Ovary (tissue), 9 donors: ENCODE results near the gene NAPSA. TPM values are rescaled to one million over a fixed set of nuclear protein-coding genes. Genes with fewer than 3 reads are reported as not detected.

ENCODE experiments used
- polyA plus RNA-seq, 2 donors: library from polyadenylated mRNA; stranded (reverse); fragments of 200-250 nt in 1 of 2; fragments of 350-450 nt in 1 of 2; fragmentation: Illumina TruSeq in 1 of 2; extraction: RNeasy Lipid Tissue Mini Kit (QIAGEN cat#74804) in 1 of 2; gene quantifications; one replicate each; pipeline ENCODE4 v1.2.3, GENCODE V29; 2013 to 2014
- total RNA-seq, 7 donors: library from RNA; depleted of rRNA in 2 of 7; stranded (reverse); fragments of >200 nt in 2 of 7; fragmentation: NEBNext Ultra II Directional in 3 of 7; extraction: Animal tissue kit (Norgen Biotek cat#: 25700) in 3 of 7; gene quantifications; one replicate each; pipeline versions ENCODE4 v1.1.0 to v1.2.4, GENCODE V29; 2016 to 2023
- donor health status: DM: no; HTN: no; CAD: no; lungs with moderate emphysema.
- donor health status: DM: no; HTN: no; CAD: no.
- donor health status: Bipolar disorder and iron deficiency.
- donor health status: DM: yes; HTN: yes; CAD: no.
- donor health status: DM: no; HTN: no; CAD: no.
- donor health status: DM: yes; HTN: yes; CAD: no.

Gene NAPSA
- total and polyA plus RNA-seq, 9 donors = 0.40 to 2.7 (median 0.97) TPM

Other genes with a start within 250 kb of the NAPSA start
- not detected for gene IZUMO2, start 202.4 kb downstream of the NAPSA start, total RNA-seq
- not detected for gene IZUMO2, start 202.4 kb downstream of the NAPSA start, polyA plus RNA-seq
- gene MYH14, start 162.0 kb downstream of the NAPSA start, total RNA-seq = 10 to 100 TPM in 3 of 7 donors, 1 to 10 TPM in 2, under 1 TPM in 2; 0.23 to 82.1 (median 7.4) TPM
- gene MYH14, start 162.0 kb downstream of the NAPSA start, polyA plus RNA-seq = under 1 TPM; 0.31 to 0.48 TPM
- 10 to 100 TPM in 1 of 7 donors, 1 to 10 TPM in 3, under 1 TPM in 3; 0.28 to 10.2 (median 2.2) TPM for gene KCNC3, start 36.3 kb downstream of the NAPSA start, total RNA-seq
- under 1 TPM; 0.19 to 0.45 TPM for gene KCNC3, start 36.3 kb downstream of the NAPSA start, polyA plus RNA-seq
- gene NR1H2, start 10.8 kb upstream of the NAPSA start, total RNA-seq = 10 to 100 TPM; 58.6 to 84.2 (median 62.3) TPM
- 10 to 100 TPM; 11.5 to 72.1 TPM for gene NR1H2, start 10.8 kb upstream of the NAPSA start, polyA plus RNA-seq
- gene POLD1, start 18.7 kb upstream of the NAPSA start, total RNA-seq = 10 to 100 TPM in 6 of 7 donors, 1 to 10 TPM in 1; 7.5 to 25.2 (median 20.3) TPM
- gene POLD1, start 18.7 kb upstream of the NAPSA start, polyA plus RNA-seq = 10 to 100 TPM in 1 of 2 donors, under 1 TPM in 1; 0.52 to 14.4 TPM
- gene SPIB, start 53.3 kb upstream of the NAPSA start, total RNA-seq = under 1 TPM in 3 of 7 donors, not detected in 4; 0.12 to 0.46 (median 0.26) TPM
- gene SPIB, start 53.3 kb upstream of the NAPSA start, polyA plus RNA-seq = under 1 TPM in 1 of 2 donors, not detected in 1; 0.25 TPM
- gene MYBPC2, start 67.3 kb upstream of the NAPSA start, total RNA-seq = under 1 TPM in 3 of 7 donors, not detected in 4; 0.05 to 0.12 (median 0.08) TPM
- gene MYBPC2, start 67.3 kb upstream of the NAPSA start, polyA plus RNA-seq = under 1 TPM in 1 of 2 donors, not detected in 1; 0.28 TPM
- gene EMC10, start 110.9 kb upstream of the NAPSA start, total RNA-seq = 100 to 1,000 TPM in 3 of 7 donors, 10 to 100 TPM in 4; 50.4 to 132 (median 96.7) TPM
- gene EMC10, start 110.9 kb upstream of the NAPSA start, polyA plus RNA-seq = 100 to 1,000 TPM in 1 of 2 donors, 10 to 100 TPM in 1; 27.6 to 113 TPM
- gene GARIN5A, start 111.2 kb upstream of the NAPSA start, total RNA-seq = 10 to 100 TPM in 1 of 7 donors, 1 to 10 TPM in 6; 2.1 to 10.3 (median 3.3) TPM
- 1 to 10 TPM in 1 of 2 donors, under 1 TPM in 1; 0.47 to 4.3 TPM for gene GARIN5A, start 111.2 kb upstream of the NAPSA start, polyA plus RNA-seq
- gene JOSD2, start 145.6 kb upstream of the NAPSA start, total RNA-seq = 10 to 100 TPM; 15.0 to 28.9 (median 21.8) TPM
- gene JOSD2, start 145.6 kb upstream of the NAPSA start, polyA plus RNA-seq = 10 to 100 TPM in 1 of 2 donors, not detected in 1; 42.5 TPM
- gene ASPDH, start 148.3 kb upstream of the NAPSA start, total RNA-seq = not detected
- not detected for gene ASPDH, start 148.3 kb upstream of the NAPSA start, polyA plus RNA-seq
- gene LRRC4B, start 202.8 kb upstream of the NAPSA start, total RNA-seq = 1 to 10 TPM; 1.2 to 7.9 (median 2.5) TPM
- 1 to 10 TPM in 1 of 2 donors, under 1 TPM in 1; 0.12 to 5.6 TPM for gene LRRC4B, start 202.8 kb upstream of the NAPSA start, polyA plus RNA-seq